ENCODE measurements around the gene ATP5PO.

- TF ChIP-seq CTCF (IDR thresholded peaks at IDR 0.05; ENCODE audit: low read length) (no peak), EZH2 (optimal IDR thresholded peaks at IDR 0.05; ENCODE audit: low read depth, low read length) (no peak)
Measured at GRCh38 chr21:33854604-33855003, 61.0 kb downstream of the ATP5PO start.
